Activated CD8-positive, alpha-beta memory T cell treated with anti-CD3 and anti-CD28 coated beads, Interleukin-2, amount 50 U/mL, for 24 hours (primary cell): ENCODE measurements around the gene HOXA3.

Experiments used
- DNase-seq: peaks from one replicate; pipeline ENCODE4 v3.0.0-alpha.2; 2020; ENCODE audit errors: extremely low read depth

Gene HOXA3

GRCh38 chr7:27128776-27129728 is 23.3 kb downstream of the HOXA3 start:
- no peak for DNase-seq

- DNase-seq = no peak
These were observed 24.3 kb downstream of the HOXA3 start for GRCh38 chr7:27128034-27128433.

GRCh38 chr7:27126596-27127327 is 25.6 kb downstream of the HOXA3 start:
- DNase-seq = no peak

- no peak for DNase-seq
These were observed 26.4 kb downstream of the HOXA3 start for GRCh38 chr7:27125986-27126394.

- DNase-seq = no peak
These were observed 27.3 kb downstream of the HOXA3 start for GRCh38 chr7:27124902-27125689.

GRCh38 chr7:27124096-27124901 is 28.1 kb downstream of the HOXA3 start:
- no peak for DNase-seq

- no peak for DNase-seq
These were observed 28.8 kb downstream of the HOXA3 start for GRCh38 chr7:27123477-27124053.

- DNase-seq = no peak
These were observed 29.3 kb downstream of the HOXA3 start for GRCh38 chr7:27123007-27123476.

GRCh38 chr7:27122077-27122910 is 30.1 kb downstream of the HOXA3 start:
- no peak for DNase-seq

- DNase-seq = no peak
These were observed 30.7 kb downstream of the HOXA3 start for GRCh38 chr7:27121684-27122076.

- DNase-seq = no peak
These were observed 32.9 kb downstream of the HOXA3 start for GRCh38 chr7:27119412-27119911.

- DNase-seq = no peak
These were observed 33.8 kb downstream of the HOXA3 start for GRCh38 chr7:27118580-27118979.

- DNase-seq = no peak
These were observed 34.4 kb downstream of the HOXA3 start for GRCh38 chr7:27117887-27118491.

- DNase-seq = no peak
These were observed 35.2 kb downstream of the HOXA3 start for GRCh38 chr7:27116962-27117886.

- no peak for DNase-seq
These were observed 36.1 kb downstream of the HOXA3 start for GRCh38 chr7:27116031-27116961.

- no peak for DNase-seq
These were observed 37.0 kb downstream of the HOXA3 start for GRCh38 chr7:27115221-27116026.
